ENCODE data around the gene LRRC9.

Gene LRRC9

GRCh38 chr14:59959668-59960067, 39.7 kb downstream of the LRRC9 start:
- no peak overlapping the region for H3K4me3 ChIP-seq
- TF ChIP-seq CTCF (IDR thresholded peaks at IDR 0.05) = no peak
- H3K27ac ChIP-seq = no peak overlapping the region
- no peak for DNase-seq (ENCODE audit: low spot score)

- Histone ChIP-seq H3K4me3 (no peak overlapping the region), H3K27ac (no peak overlapping the region)
- no peak for TF ChIP-seq CTCF (IDR thresholded peaks at IDR 0.05)
- DNase-seq (ENCODE audit: low spot score) = no peak
Measured at GRCh38 chr14:59961518-59962062, 41.6 kb downstream of the LRRC9 start.

- H3K27ac ChIP-seq = no peak overlapping the region
- no peak overlapping the region for H3K4me3 ChIP-seq
- DNase-seq (ENCODE audit: low spot score) = no peak
- TF ChIP-seq CTCF (IDR thresholded peaks at IDR 0.05) = no peak
Measured at GRCh38 chr14:59964251-59965007, 44.5 kb downstream of the LRRC9 start.

- DNase-seq (ENCODE audit: low spot score) = no peak
- TF ChIP-seq CTCF (IDR thresholded peaks at IDR 0.05) = no peak
- Histone ChIP-seq H3K4me3 (no peak overlapping the region), H3K27ac (no peak overlapping the region)
Measured at GRCh38 chr14:59969319-59969718, 49.4 kb downstream of the LRRC9 start.

GRCh38 chr14:59981564-59981963, 61.6 kb downstream of the LRRC9 start:
- DNase-seq (ENCODE audit: low spot score) = no peak
- no peak for TF ChIP-seq CTCF (IDR thresholded peaks at IDR 0.05)
- no peak overlapping the region for H3K27ac ChIP-seq
- H3K4me3 ChIP-seq = no peak overlapping the region

GRCh38 chr14:59983048-59983447, 63.1 kb downstream of the LRRC9 start:
- DNase-seq (ENCODE audit: low spot score) = no peak
- no peak for TF ChIP-seq CTCF (IDR thresholded peaks at IDR 0.05)
- Histone ChIP-seq H3K4me3 (no peak overlapping the region), H3K27ac (no peak overlapping the region)

GRCh38 chr14:59986556-59987059, 66.7 kb downstream of the LRRC9 start:
- H3K4me3 ChIP-seq = no peak overlapping the region
- TF ChIP-seq CTCF (IDR thresholded peaks at IDR 0.05) = no peak
- DNase-seq (ENCODE audit: low spot score) = no peak
- no peak overlapping the region for H3K27ac ChIP-seq
